AG09309 (cell line): ENCODE results near the gene CD2AP.

Experiments used
- DNase-seq: peaks from one replicate; pipeline ENCODE4 v3.0.0-alpha.2; 2010; ENCODE audit warnings: low read depth
- H3K4me3 ChIP-seq: 2 replicates; pipeline ENCODE4 v1.5.1; 2011; ENCODE audit warnings: mild to moderate bottlenecking, low read depth, low read length, moderate library complexity; ENCODE audit not compliant: control insufficient read depth
- TF ChIP-seq, protein P1 (sequence below): IDR thresholded peaks from 2 replicates; pipeline ENCODE4 v1.5.1; 2011; ENCODE audit warnings: mild to moderate bottlenecking, low read depth, low read length, inconsistent platforms; ENCODE audit not compliant: insufficient read depth, control insufficient read depth; ENCODE audit errors: missing control alignments

The CD2AP gene

GRCh38 chr6:47483853-47484546, 6.4 kb downstream of the CD2AP start:
- no peak overlapping the region for H3K4me3 ChIP-seq
- peak; percentile 46 for DNase-seq
- TF ChIP-seq, protein P1, sequence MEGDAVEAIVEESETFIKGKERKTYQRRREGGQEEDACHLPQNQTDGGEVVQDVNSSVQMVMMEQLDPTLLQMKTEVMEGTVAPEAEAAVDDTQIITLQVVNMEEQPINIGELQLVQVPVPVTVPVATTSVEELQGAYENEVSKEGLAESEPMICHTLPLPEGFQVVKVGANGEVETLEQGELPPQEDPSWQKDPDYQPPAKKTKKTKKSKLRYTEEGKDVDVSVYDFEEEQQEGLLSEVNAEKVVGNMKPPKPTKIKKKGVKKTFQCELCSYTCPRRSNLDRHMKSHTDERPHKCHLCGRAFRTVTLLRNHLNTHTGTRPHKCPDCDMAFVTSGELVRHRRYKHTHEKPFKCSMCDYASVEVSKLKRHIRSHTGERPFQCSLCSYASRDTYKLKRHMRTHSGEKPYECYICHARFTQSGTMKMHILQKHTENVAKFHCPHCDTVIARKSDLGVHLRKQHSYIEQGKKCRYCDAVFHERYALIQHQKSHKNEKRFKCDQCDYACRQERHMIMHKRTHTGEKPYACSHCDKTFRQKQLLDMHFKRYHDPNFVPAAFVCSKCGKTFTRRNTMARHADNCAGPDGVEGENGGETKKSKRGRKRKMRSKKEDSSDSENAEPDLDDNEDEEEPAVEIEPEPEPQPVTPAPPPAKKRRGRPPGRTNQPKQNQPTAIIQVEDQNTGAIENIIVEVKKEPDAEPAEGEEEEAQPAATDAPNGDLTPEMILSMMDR, result no peak

DNA sequence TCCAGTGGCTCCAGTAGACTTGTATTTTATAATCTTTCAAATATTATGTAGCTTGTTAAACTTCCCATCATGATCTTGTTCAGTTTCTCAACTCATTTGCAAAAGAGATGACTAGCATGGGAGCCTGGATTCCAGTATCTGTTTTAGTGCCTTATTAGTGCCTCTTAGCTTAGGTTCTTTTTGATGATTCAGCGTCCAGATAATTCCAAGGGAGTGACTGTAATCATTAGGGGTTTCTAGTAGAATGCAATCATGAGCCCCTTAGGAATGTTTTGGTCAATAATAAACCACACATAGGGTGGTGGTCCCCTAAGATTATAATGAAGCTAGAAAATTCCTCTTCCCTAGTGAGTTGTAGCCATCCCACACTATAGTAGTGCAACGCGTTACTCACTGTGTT, 7.0 kb downstream of the CD2AP start:
- H3K4me3 ChIP-seq, result no peak overlapping the region
- peak; percentile 69 for DNase-seq
- TF ChIP-seq, protein P1, result no peak

DNA sequence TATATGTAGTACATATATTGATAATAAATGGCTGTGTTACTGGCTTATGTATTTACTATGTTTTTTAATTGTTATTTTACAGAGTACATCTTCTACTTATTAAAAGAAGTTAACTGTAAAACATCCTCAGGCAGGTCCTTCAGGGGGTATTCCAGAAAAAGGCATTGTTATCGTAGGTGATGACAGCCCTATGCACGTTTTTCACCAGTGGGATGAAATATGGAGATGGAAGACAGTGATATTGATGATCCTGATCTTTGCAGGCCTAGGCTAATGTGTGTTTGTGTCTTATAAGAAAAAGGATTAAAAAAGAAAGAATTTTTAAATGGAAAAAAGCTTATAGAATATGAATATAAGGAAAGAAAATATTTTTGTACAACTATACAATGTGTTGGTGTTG, 7.5 kb downstream of the CD2AP start:
- TF ChIP-seq, protein P1, result no peak
- no peak for DNase-seq

GRCh38 chr6:47485491-47486135, 8.0 kb downstream of the CD2AP start:
- no peak for DNase-seq
- H3K4me3 ChIP-seq, result no peak overlapping the region
- TF ChIP-seq, protein P1, result no peak

More for the DNA sequence above, 7.5 kb downstream of the CD2AP start:
- no peak overlapping the region for H3K4me3 ChIP-seq

DNA sequence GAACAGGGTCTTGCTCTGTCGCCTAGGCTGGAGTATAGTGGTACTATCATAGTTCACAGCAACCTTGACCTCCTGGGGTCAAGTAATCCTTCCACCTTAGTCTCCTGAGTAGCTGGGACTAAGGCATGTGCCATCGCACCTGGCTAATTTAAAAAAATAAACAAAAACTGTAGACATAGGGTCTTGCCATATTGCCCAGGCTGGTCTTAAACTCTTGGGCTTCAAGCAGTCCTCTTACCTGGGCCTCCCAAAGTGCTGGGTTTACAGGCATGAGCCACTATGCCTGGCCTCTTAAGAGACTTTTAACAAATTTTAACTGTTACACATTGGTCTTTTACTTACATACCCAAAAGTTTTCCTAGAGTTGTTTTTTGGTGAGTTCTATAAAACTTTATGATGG, 12.4 kb downstream of the CD2AP start:
- TF ChIP-seq, protein P1, result no peak
- DNase-seq, result no peak
- no peak overlapping the region for H3K4me3 ChIP-seq

DNA sequence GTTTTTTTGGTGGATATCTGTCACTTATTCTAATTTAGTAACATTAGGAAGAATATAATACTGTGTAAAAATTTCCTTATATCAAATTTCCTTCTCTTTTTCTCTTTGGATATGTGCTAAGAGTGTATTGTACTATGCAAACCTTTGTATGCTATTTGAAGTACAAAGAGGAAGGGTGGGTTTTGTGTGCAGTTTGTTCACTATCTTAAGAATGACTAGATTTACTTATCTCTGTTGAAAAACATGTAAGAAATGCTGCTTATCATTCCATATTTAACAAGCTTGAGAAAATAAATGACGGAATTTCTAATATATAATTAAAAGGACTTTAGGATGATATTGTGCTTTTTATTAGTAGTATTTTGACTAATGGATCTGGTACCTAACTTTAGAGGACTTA, 13.1 kb downstream of the CD2AP start:
- no peak overlapping the region for H3K4me3 ChIP-seq
- TF ChIP-seq, protein P1, result no peak
- DNase-seq, result no peak
